ENCODE results near the gene PRKG1. TPM values are rescaled to one million over a fixed set of nuclear protein-coding genes. Genes with fewer than 3 reads are reported as not detected.

The PRKG1 gene
- total and polyA plus RNA-seq, 7 donors: 4.5 to 49.0 (median 31.7) TPM

DNA sequence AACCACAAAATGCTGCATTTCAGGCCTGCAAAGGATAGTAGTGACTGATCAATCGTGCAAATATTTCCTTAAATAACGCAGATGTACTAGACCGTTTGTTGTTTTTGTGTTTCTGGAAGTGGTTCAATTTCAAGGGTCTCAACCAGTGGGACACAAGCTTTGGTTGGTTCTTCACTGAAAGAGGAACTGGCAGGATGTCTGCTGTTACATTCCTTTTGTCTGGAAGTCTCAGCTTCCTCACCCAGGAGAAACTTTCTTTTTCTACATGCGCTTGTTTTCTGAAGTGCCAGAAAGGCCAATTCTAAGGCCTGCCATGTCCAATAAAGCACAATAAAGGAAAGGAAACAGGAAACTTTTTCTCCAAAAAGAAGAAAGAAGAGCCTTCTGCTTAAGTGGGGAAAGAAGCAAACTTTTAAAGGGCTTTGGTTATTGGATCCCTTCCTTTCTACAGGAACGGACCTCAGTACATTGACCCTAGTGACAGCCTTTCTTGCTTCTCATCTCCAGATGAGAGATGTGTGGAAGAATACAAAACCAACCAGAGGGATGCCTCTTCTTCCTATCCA lies 1243.9 kb downstream of the PRKG1 start:
- no peak overlapping the region for H3K4me3 ChIP-seq
- no peaks in the 10 kb centered on the region for H3K27me3 ChIP-seq (ENCODE audit: insufficient read depth in 3 of 3, low read length in 2 of 3)
- intact Hi-C loops (cut with DNase I): loop anchor here in 1 of 2 donors (5.0 kb wide), 1 partner anchor 164 kb away; no protein-coding TSS in a partner anchor
- WGBS, 3 donors: 65 to 73% (median 70%) methylated on average over 5 of the region's 5 CpGs
- H3K27ac ChIP-seq: no peak overlapping the region
- no peak for DNase-seq
- no peak for ATAC-seq
- no peaks in the 10 kb centered on the region for H3K9me3 ChIP-seq
- TF ChIP-seq CTCF (IDR thresholded peaks at IDR 0.05): no peak
- no peaks in the 10 kb centered on the region for H3K4me1 ChIP-seq
- no peaks in the 10 kb centered on the region for H3K36me3 ChIP-seq (ENCODE audit: insufficient read depth in 1 of 2, low read depth in 1 of 2)

- Histone ChIP-seq H3K4me1 (no peaks in the 10 kb centered on the region), H3K27me3 (ENCODE audit: insufficient read depth in 3 of 3, low read length in 2 of 3) (no peaks in the 10 kb centered on the region), H3K9me3 (no peaks in the 10 kb centered on the region), H3K4me3 (no peak overlapping the region), H3K27ac (no peak overlapping the region), H3K36me3 (ENCODE audit: insufficient read depth in 1 of 2, low read depth in 1 of 2) (no peaks in the 10 kb centered on the region)
- ATAC-seq: no peak
- DNase-seq: no peak
- 78 to 83% (median 80%) methylated on average over 7 of the region's 7 CpGs for WGBS, 3 donors
- no peak for TF ChIP-seq CTCF (IDR thresholded peaks at IDR 0.05)
- intact Hi-C loops (cut with DNase I): loop anchor here in 1 of 2 donors (5.0 kb wide), 1 partner anchor 163 kb away; no protein-coding TSS in a partner anchor
Measured at GRCh38 chr10:52318822-52319464, 1244.7 kb downstream of the PRKG1 start.

GRCh38 chr10:52319926-52320325 lies 1245.6 kb downstream of the PRKG1 start:
- Histone ChIP-seq H3K4me1 (no peaks in the 10 kb centered on the region), H3K4me3 (no peak overlapping the region), H3K9me3 (no peaks in the 10 kb centered on the region), H3K27ac (no peak overlapping the region), H3K36me3 (ENCODE audit: insufficient read depth in 1 of 2, low read depth in 1 of 2) (no peaks in the 10 kb centered on the region), H3K27me3 (ENCODE audit: insufficient read depth in 3 of 3, low read length in 2 of 3) (peaks cover 0 to 3% (median 0%) of the 10 kb centered on the region in 3 donors)
- 90 to 94% (median 90%) methylated on average over 2 of the region's 2 CpGs for WGBS, 3 donors
- intact Hi-C loops (cut with DNase I): loop anchor here in 1 of 2 donors (5.0 kb wide), 1 partner anchor 162 kb away; no protein-coding TSS in a partner anchor
- TF ChIP-seq CTCF (IDR thresholded peaks at IDR 0.05): no peak
- ATAC-seq: no peak
- no peak for DNase-seq

DNA sequence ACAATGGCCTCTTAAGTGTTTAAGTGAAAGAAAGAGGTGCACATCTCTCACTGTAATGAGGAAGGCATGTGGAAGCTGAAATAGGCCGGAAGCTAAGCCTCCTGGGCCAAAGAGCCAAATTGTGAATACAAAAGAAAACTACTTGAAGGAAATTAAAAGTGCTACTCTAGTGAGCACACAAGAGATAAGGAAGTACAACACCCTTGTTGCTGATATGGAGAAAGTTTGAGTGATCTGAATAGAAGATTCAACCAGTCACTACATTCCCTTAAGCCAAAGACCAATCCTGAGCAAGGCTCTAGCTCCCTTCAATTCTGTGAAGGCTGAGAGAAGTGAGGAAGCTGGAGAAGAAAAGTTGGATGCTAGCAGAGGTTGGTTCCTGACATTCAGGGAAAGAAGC lies 1248.0 kb downstream of the PRKG1 start:
- no peak overlapping the region for H3K4me3 ChIP-seq
- WGBS, 3 donors: 76 to 89% (median 86%) methylated on average over 1 of the region's 1 CpG
- no peak for TF ChIP-seq CTCF (IDR thresholded peaks at IDR 0.05)
- no peaks in the 10 kb centered on the region for H3K4me1 ChIP-seq
- intact Hi-C loops (cut with DNase I): no loop called here
- H3K27ac ChIP-seq: no peak overlapping the region
- H3K27me3 ChIP-seq (ENCODE audit: insufficient read depth in 3 of 3, low read length in 2 of 3): peaks cover 0 to 3% (median 0%) of the 10 kb centered on the region in 3 donors
- H3K36me3 ChIP-seq (ENCODE audit: insufficient read depth in 1 of 2, low read depth in 1 of 2): no peaks in the 10 kb centered on the region
- DNase-seq (no peak), ATAC-seq (no peak)
- no peaks in the 10 kb centered on the region for H3K9me3 ChIP-seq
